Neural crest cell (in vitro differentiated cells): ENCODE data around the gene RGS19. TPM values are rescaled to one million over a fixed set of nuclear protein-coding genes. Genes with fewer than 3 reads are reported as not detected.

ENCODE experiments used
- DNase-seq: peaks from one replicate; pipeline ENCODE4 v3.0.0; 2021; ENCODE audit warnings: low read depth, mixed read lengths, low spot score
- H3K27ac Mint-ChIP-seq: one replicate; pipeline ENCODE4 v1.8.0; 2021; ENCODE audit warnings: mild to moderate bottlenecking, mixed read lengths; ENCODE audit not compliant: unreplicated experiment
- H3K27me3 Mint-ChIP-seq: 2 replicates; pipeline ENCODE4 v1.8.0; 2021; ENCODE audit warnings: low read depth, mild to moderate bottlenecking, mixed read lengths
- H3K36me3 Mint-ChIP-seq: 2 replicates; pipeline ENCODE4 v1.8.0; 2021; ENCODE audit warnings: low read depth, mild to moderate bottlenecking, mixed read lengths
- H3K4me1 Mint-ChIP-seq: 2 replicates; pipeline ENCODE4 v1.8.0; 2021; ENCODE audit warnings: mixed read lengths
- H3K4me3 Mint-ChIP-seq: one replicate; pipeline ENCODE4 v1.8.0; 2021; ENCODE audit warnings: mild to moderate bottlenecking, mixed read lengths
- H3K9me3 Mint-ChIP-seq: 2 replicates; pipeline ENCODE4 v1.8.0; 2021; ENCODE audit warnings: mixed read lengths
- CTCF ChIP-seq: fragments of 200-600 bp; sonication (generic); conservative IDR thresholded peaks from 2 replicates; pipeline ENCODE4 v1.5.0; 2021; ENCODE audit warnings: antibody characterized with exemption, mild to moderate bottlenecking
- total RNA-seq: library from RNA; stranded (reverse); gene quantifications from 2 replicates; pipeline ENCODE4 v1.2.1, GENCODE V29; 2021

Gene RGS19
- total RNA-seq, 1 donor from 2014 or later: 11.7 TPM

- DNase-seq: no peak
- TF ChIP-seq CTCF: no peak
- no peaks in the 10 kb centered on the region for H3K36me3 Mint-ChIP-seq
- H3K27ac Mint-ChIP-seq: no peak overlapping the region
- peaks cover 49% of the 10 kb centered on the region for H3K27me3 Mint-ChIP-seq
- no peaks in the 10 kb centered on the region for H3K9me3 Mint-ChIP-seq
- H3K4me3 Mint-ChIP-seq: no peak overlapping the region
- peaks cover 6% of the 10 kb centered on the region for H3K4me1 Mint-ChIP-seq
Observed at GRCh38 chr20:64052326-64052722, 27.0 kb downstream of the RGS19 start.

GRCh38 chr20:64051561-64052325, 27.6 kb downstream of the RGS19 start:
- peaks cover 6% of the 10 kb centered on the region for H3K4me1 Mint-ChIP-seq
- DNase-seq: no peak
- no peak overlapping the region for H3K4me3 Mint-ChIP-seq
- H3K9me3 Mint-ChIP-seq: no peaks in the 10 kb centered on the region
- TF ChIP-seq CTCF: no peak
- H3K27me3 Mint-ChIP-seq: peaks cover 54% of the 10 kb centered on the region
- no peak overlapping the region for H3K27ac Mint-ChIP-seq
- no peaks in the 10 kb centered on the region for H3K36me3 Mint-ChIP-seq

GRCh38 chr20:64051033-64051452, 28.3 kb downstream of the RGS19 start:
- DNase-seq: no peak
- H3K27me3 Mint-ChIP-seq: peaks cover 61% of the 10 kb centered on the region
- no peak for TF ChIP-seq CTCF
- H3K27ac Mint-ChIP-seq: no peak overlapping the region
- no peak overlapping the region for H3K4me3 Mint-ChIP-seq
- no peaks in the 10 kb centered on the region for H3K9me3 Mint-ChIP-seq
- no peaks in the 10 kb centered on the region for H3K36me3 Mint-ChIP-seq
- peaks cover 6% of the 10 kb centered on the region for H3K4me1 Mint-ChIP-seq

GRCh38 chr20:64050261-64051032, 28.9 kb downstream of the RGS19 start:
- H3K36me3 Mint-ChIP-seq: no peaks in the 10 kb centered on the region
- peaks cover 67% of the 10 kb centered on the region for H3K27me3 Mint-ChIP-seq
- H3K4me1 Mint-ChIP-seq: peaks cover 6% of the 10 kb centered on the region
- peak overlapping the region; percentile 27 for H3K4me3 Mint-ChIP-seq
- no peak overlapping the region for H3K27ac Mint-ChIP-seq
- TF ChIP-seq CTCF: no peak
- no peaks in the 10 kb centered on the region for H3K9me3 Mint-ChIP-seq
- DNase-seq: no peak

GRCh38 chr20:64049878-64050260, 29.4 kb downstream of the RGS19 start:
- H3K4me3 Mint-ChIP-seq: no peak overlapping the region
- H3K27me3 Mint-ChIP-seq: peaks cover 73% of the 10 kb centered on the region
- TF ChIP-seq CTCF: no peak
- H3K27ac Mint-ChIP-seq: no peak overlapping the region
- no peaks in the 10 kb centered on the region for H3K9me3 Mint-ChIP-seq
- H3K4me1 Mint-ChIP-seq: peaks cover 6% of the 10 kb centered on the region
- H3K36me3 Mint-ChIP-seq: no peaks in the 10 kb centered on the region
- no peak for DNase-seq
